ENCODE data around the gene STARD13. TPM values are rescaled to one million over a fixed set of nuclear protein-coding genes. Genes with fewer than 3 reads are reported as not detected.
"Not testable (repeated sequence)": the region's sequence is repeated elsewhere in the genome, so short reads cannot be mapped to it uniquely, and the experiment has no call there.

STARD13 gene
- total RNA-seq, 1 donor, result 28.2 TPM

DNA sequence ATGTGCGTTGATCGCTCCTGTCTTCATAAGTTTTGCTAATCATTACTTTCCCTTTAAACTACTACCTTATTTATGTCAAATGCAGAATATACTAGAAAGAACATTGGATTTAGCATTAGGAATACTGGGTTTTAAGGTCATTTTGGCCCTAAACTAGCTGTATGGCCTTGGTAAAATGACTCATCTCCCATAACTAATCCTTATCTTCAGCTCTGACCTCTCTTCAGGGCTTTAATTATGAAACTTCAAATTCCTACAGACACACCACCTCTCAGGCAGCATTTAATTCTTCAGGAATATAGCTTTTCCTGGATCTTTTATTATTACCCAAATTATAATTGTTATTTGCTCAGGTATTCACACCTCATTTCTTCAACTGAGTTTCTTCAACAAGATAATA lies 121.2 kb downstream of the STARD13 start:
- Histone ChIP-seq H3K27me3 (ENCODE audit: insufficient read depth, low read length) (no peaks in the 10 kb centered on the region), H4K20me1 (ENCODE audit: insufficient read depth, low read length) (no peaks in the 10 kb centered on the region), H3K4me2 (ENCODE audit: insufficient read depth, low read length) (no peak overlapping the region), H3K36me3 (ENCODE audit: insufficient read depth, low read length) (peaks cover 56% of the 10 kb centered on the region), H3K4me3 (ENCODE audit: insufficient read depth, low read length) (no peak overlapping the region), H3K4me1 (ENCODE audit: insufficient read depth, low read length) (peaks cover 25% of the 10 kb centered on the region), H3K27ac (ENCODE audit: low read depth, low read length) (no peak overlapping the region), H2AFZ (ENCODE audit: low read length) (no peak overlapping the region), H3K9me3 (ENCODE audit: low read depth, low read length) (no peaks in the 10 kb centered on the region), H3K79me2 (ENCODE audit: insufficient read depth, low read length) (peaks cover 60% of the 10 kb centered on the region)
- TF ChIP-seq, protein P1, sequence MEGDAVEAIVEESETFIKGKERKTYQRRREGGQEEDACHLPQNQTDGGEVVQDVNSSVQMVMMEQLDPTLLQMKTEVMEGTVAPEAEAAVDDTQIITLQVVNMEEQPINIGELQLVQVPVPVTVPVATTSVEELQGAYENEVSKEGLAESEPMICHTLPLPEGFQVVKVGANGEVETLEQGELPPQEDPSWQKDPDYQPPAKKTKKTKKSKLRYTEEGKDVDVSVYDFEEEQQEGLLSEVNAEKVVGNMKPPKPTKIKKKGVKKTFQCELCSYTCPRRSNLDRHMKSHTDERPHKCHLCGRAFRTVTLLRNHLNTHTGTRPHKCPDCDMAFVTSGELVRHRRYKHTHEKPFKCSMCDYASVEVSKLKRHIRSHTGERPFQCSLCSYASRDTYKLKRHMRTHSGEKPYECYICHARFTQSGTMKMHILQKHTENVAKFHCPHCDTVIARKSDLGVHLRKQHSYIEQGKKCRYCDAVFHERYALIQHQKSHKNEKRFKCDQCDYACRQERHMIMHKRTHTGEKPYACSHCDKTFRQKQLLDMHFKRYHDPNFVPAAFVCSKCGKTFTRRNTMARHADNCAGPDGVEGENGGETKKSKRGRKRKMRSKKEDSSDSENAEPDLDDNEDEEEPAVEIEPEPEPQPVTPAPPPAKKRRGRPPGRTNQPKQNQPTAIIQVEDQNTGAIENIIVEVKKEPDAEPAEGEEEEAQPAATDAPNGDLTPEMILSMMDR (IDR thresholded peaks at IDR 0.05; ENCODE audit: extremely low read depth, low read depth, low read length), result no peak
- DNase-seq (ENCODE audit: insufficient read length, low spot score, missing footprints), result no peak

DNA sequence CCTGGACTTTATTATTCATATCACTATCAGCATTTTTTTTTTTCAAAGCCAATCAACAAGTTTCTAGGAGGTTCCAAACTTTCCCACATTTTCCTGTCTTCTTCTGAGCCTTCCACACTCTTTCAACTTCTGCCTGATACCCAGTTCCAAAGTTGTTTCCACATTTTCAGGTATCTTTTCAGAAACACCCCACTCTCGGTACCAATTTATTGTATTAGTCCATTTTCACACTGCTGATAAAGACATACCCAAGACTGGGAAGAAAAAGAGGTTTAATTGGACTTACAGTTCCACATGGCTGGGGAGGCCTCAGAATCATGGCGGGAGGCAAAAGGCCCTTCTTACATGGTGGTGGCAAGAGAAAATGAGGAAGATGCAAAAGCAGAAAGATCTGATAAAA lies 122.8 kb downstream of the STARD13 start:
- not testable (repeated sequence) for H2AFZ ChIP-seq (ENCODE audit: low read length); H4K20me1 ChIP-seq (ENCODE audit: insufficient read depth, low read length); H3K4me2 ChIP-seq (ENCODE audit: insufficient read depth, low read length); DNase-seq (ENCODE audit: insufficient read length, low spot score, missing footprints); H3K4me3 ChIP-seq (ENCODE audit: insufficient read depth, low read length); H3K9me3 ChIP-seq (ENCODE audit: low read depth, low read length); H3K27ac ChIP-seq (ENCODE audit: low read depth, low read length); H3K27me3 ChIP-seq (ENCODE audit: insufficient read depth, low read length)
- Histone ChIP-seq H3K4me1 (ENCODE audit: insufficient read depth, low read length) (peaks cover 10% of the 10 kb centered on the region), H3K36me3 (ENCODE audit: insufficient read depth, low read length) (peaks cover 71% of the 10 kb centered on the region), H3K79me2 (ENCODE audit: insufficient read depth, low read length) (peaks cover 63% of the 10 kb centered on the region)

DNA sequence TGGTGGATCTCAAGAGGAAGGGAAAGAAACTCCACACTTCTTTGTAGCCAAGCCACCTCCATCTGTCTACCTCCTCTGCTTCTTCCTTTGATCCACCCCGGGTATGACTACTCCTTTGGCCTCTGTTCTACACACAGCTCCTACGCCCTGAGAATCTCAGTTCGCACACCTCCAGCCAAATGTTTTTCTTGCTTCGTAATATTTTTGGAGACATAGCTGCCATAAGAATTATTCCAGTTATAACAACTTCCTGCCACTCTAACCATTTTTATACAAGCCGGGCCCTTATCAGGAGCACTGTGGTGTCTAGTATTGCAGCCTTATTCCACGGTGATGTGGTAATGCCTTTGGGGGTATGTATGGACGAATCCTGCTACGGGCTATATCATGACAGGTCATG lies 126.7 kb downstream of the STARD13 start:
- TF ChIP-seq, protein P1 (IDR thresholded peaks at IDR 0.05; ENCODE audit: extremely low read depth, low read depth, low read length), result no peak
- no peak overlapping the region for H2AFZ ChIP-seq (ENCODE audit: low read length)
- H3K9me3 ChIP-seq (ENCODE audit: low read depth, low read length), result no peaks in the 10 kb centered on the region
- peaks cover 44% of the 10 kb centered on the region for H3K79me2 ChIP-seq (ENCODE audit: insufficient read depth, low read length)
- DNase-seq (ENCODE audit: insufficient read length, low spot score, missing footprints), result no peak
- peaks cover 46% of the 10 kb centered on the region for H3K36me3 ChIP-seq (ENCODE audit: insufficient read depth, low read length)
- H3K4me1 ChIP-seq (ENCODE audit: insufficient read depth, low read length), result peaks cover 9% of the 10 kb centered on the region
- peak overlapping the region; percentile 40 for H3K27ac ChIP-seq (ENCODE audit: low read depth, low read length)
- no peaks in the 10 kb centered on the region for H3K27me3 ChIP-seq (ENCODE audit: insufficient read depth, low read length)
- H3K4me3 ChIP-seq (ENCODE audit: insufficient read depth, low read length), result no peak overlapping the region
- no peaks in the 10 kb centered on the region for H4K20me1 ChIP-seq (ENCODE audit: insufficient read depth, low read length)
- no peak overlapping the region for H3K4me2 ChIP-seq (ENCODE audit: insufficient read depth, low read length)

DNA sequence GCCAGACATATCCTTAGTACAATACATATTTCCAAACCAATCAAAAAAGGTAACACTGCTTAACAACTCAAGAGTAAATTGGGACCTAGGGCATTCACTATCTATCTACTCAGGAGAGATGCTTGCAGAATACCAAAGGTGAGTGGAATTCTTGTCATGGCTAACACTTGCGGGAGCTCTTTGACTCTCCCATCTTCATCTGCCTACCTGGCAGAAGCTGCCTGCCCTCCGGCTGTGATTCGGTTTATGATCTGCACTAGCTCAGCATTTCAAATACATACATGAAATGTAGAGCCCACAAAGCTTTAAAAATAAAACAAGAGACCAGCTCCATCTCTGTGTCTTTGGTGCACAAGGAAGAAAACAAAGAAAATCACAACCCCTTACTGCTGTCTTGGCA lies 127.3 kb downstream of the STARD13 start:
- Histone ChIP-seq H3K27ac (ENCODE audit: low read depth, low read length) (peak overlapping the region; percentile 40), H3K79me2 (ENCODE audit: insufficient read depth, low read length) (peaks cover 43% of the 10 kb centered on the region), H3K4me3 (ENCODE audit: insufficient read depth, low read length) (no peak overlapping the region), H4K20me1 (ENCODE audit: insufficient read depth, low read length) (no peaks in the 10 kb centered on the region), H3K9me3 (ENCODE audit: low read depth, low read length) (no peaks in the 10 kb centered on the region), H2AFZ (ENCODE audit: low read length) (no peak overlapping the region), H3K4me1 (ENCODE audit: insufficient read depth, low read length) (peaks cover 15% of the 10 kb centered on the region), H3K27me3 (ENCODE audit: insufficient read depth, low read length) (no peaks in the 10 kb centered on the region), H3K36me3 (ENCODE audit: insufficient read depth, low read length) (peaks cover 45% of the 10 kb centered on the region), H3K4me2 (ENCODE audit: insufficient read depth, low read length) (no peak overlapping the region)
- no peak for DNase-seq (ENCODE audit: insufficient read length, low spot score, missing footprints)
- TF ChIP-seq, protein P1 (IDR thresholded peaks at IDR 0.05; ENCODE audit: extremely low read depth, low read depth, low read length), result no peak
